Activated CD4-positive, alpha-beta T cell treated with anti-CD3 and anti-CD28 coated beads for 36 hours (primary cell): Measurements from ENCODE around the gene FIGNL2. TPM values are rescaled to one million over a fixed set of nuclear protein-coding genes. Genes with fewer than 3 reads are reported as not detected.

ENCODE experiments used
- ATAC-seq: fragments of 200-7000 bp; cut with Tn5 transposase; one replicate; pipeline ENCODE4 v1.10.0; 2021; ENCODE audit warnings: mild to moderate bottlenecking, moderate library complexity
- CTCF ChIA-PET: fragments of 350-600 bp; sonication (Branson Sonifier 250); formaldehyde crosslinking; loops from one replicate; lab custom pipeline; 2021; ENCODE audit warnings: antibody characterized with exemption; lab: Charles Lee
- POLR2A ChIA-PET: fragments of 350-600 bp; sonication (Branson Sonifier 250); formaldehyde crosslinking; loops from one replicate; lab custom pipeline; 2021; ENCODE audit warnings: antibody characterized with exemption, inconsistent platforms; lab: Charles Lee
- DNase-seq: peaks from one replicate; pipeline ENCODE4 v3.0.0-alpha.2; 2020
- H3K27ac Mint-ChIP-seq: one replicate; pipeline ENCODE4 v1.8.0; 2021; ENCODE audit warnings: mixed read lengths
- H3K27me3 Mint-ChIP-seq: one replicate; pipeline ENCODE4 v1.8.0; 2021; ENCODE audit warnings: mixed read lengths
- H3K36me3 Mint-ChIP-seq: one replicate; pipeline ENCODE4 v1.8.0; 2021; ENCODE audit warnings: low read depth, mixed read lengths
- H3K4me1 Mint-ChIP-seq: one replicate; pipeline ENCODE4 v1.8.0; 2021; ENCODE audit warnings: mixed read lengths
- H3K4me3 Mint-ChIP-seq: one replicate; pipeline ENCODE4 v1.8.0; 2021; ENCODE audit warnings: mild to moderate bottlenecking, moderate library complexity, mixed read lengths
- H3K9me3 Mint-ChIP-seq: one replicate; pipeline ENCODE4 v1.8.0; 2021; ENCODE audit warnings: low read depth, mixed read lengths
- intact Hi-C, 2 experiments: fragments of 100-400 bp; cut with DNase I in 1 of 2; cut with micrococcal nuclease in 1 of 2; formaldehyde crosslinking; loops; one replicate each; pipeline versions ENCODE4 v1.14.2 to v1.15.1; 2022 to 2024; cut with DNase I, micrococcal nuclease
- total RNA-seq, 2 experiments: library from RNA; stranded (reverse); gene quantifications; one replicate each; pipeline ENCODE4 v1.2.3, GENCODE V29; 2021

FIGNL2 gene
- total RNA-seq, 2 experiments from 2014 or later: 0.19 to 0.27 TPM

GRCh38 chr12:51844854-51845253 lies 3.7 kb downstream of the FIGNL2 start:
- POLR2A ChIA-PET: no interaction called here
- DNase-seq: no peak
- no peak overlapping the region for H3K27ac Mint-ChIP-seq
- peaks cover 9% of the 10 kb centered on the region for H3K4me1 Mint-ChIP-seq
- CTCF ChIA-PET: interaction anchor here (0.5 to 0.8 kb wide), 2 partner anchors 10 to 475 kb away, joined by 4 read pairs; no protein-coding TSS in a partner anchor
- no peak for ATAC-seq
- intact Hi-C loops: no loop called here
- H3K9me3 Mint-ChIP-seq: no peaks in the 10 kb centered on the region
- H3K4me3 Mint-ChIP-seq: no peak overlapping the region
- H3K27me3 Mint-ChIP-seq: peaks cover 33% of the 10 kb centered on the region
- H3K36me3 Mint-ChIP-seq: no peaks in the 10 kb centered on the region

- H3K27me3 Mint-ChIP-seq: peaks cover 26% of the 10 kb centered on the region
- no peak overlapping the region for H3K4me3 Mint-ChIP-seq
- ChIA-PET CTCF (interaction anchor here (0.6 to 1.0 kb wide), 2 partner anchors 18 to 1156 kb away, joined by 3 to 4 read pairs; no protein-coding TSS in a partner anchor), POLR2A (no interaction called here)
- intact Hi-C loops: no loop called here
- ATAC-seq (no peak), DNase-seq (no peak)
- no peaks in the 10 kb centered on the region for H3K36me3 Mint-ChIP-seq
- H3K9me3 Mint-ChIP-seq: no peaks in the 10 kb centered on the region
- peaks cover 5% of the 10 kb centered on the region for H3K4me1 Mint-ChIP-seq
- H3K27ac Mint-ChIP-seq: no peak overlapping the region
Measured at GRCh38 chr12:51841727-51842126, 6.8 kb downstream of the FIGNL2 start.

GRCh38 chr12:51840966-51841365 lies 7.6 kb downstream of the FIGNL2 start:
- ATAC-seq (no peak), DNase-seq (no peak)
- POLR2A ChIA-PET: no interaction called here
- no peak overlapping the region for H3K4me3 Mint-ChIP-seq
- H3K27me3 Mint-ChIP-seq: peaks cover 20% of the 10 kb centered on the region
- H3K27ac Mint-ChIP-seq: no peak overlapping the region
- intact Hi-C loops: no loop called here
- H3K4me1 Mint-ChIP-seq: peaks cover under 1% of the 10 kb centered on the region
- no peaks in the 10 kb centered on the region for H3K9me3 Mint-ChIP-seq
- CTCF ChIA-PET: interaction anchor here (0.6 to 1.0 kb wide), 2 partner anchors 10 to 17 kb away, joined by 3 to 4 read pairs; no protein-coding TSS in a partner anchor
- H3K36me3 Mint-ChIP-seq: no peaks in the 10 kb centered on the region

- ChIA-PET CTCF (interaction anchor here (0.7 kb wide), 1 partner anchor 484 kb away, joined by 3 read pairs; no protein-coding TSS in a partner anchor), POLR2A (interaction anchor here (0.6 kb wide), 1 partner anchor 34 kb away, joined by 3 read pairs; no protein-coding TSS in a partner anchor)
- H3K36me3 Mint-ChIP-seq: no peaks in the 10 kb centered on the region
- no peak overlapping the region for H3K4me3 Mint-ChIP-seq
- no peaks in the 10 kb centered on the region for H3K4me1 Mint-ChIP-seq
- DNase-seq: no peak
- no peak overlapping the region for H3K27ac Mint-ChIP-seq
- no peak for ATAC-seq
- peaks cover 8% of the 10 kb centered on the region for H3K27me3 Mint-ChIP-seq
- H3K9me3 Mint-ChIP-seq: no peaks in the 10 kb centered on the region
- intact Hi-C loops: no loop called here
Measured at GRCh38 chr12:51839310-51839947, 9.1 kb downstream of the FIGNL2 start.

- Mint-ChIP-seq H3K9me3 (no peaks in the 10 kb centered on the region), H3K27me3 (peaks cover 5% of the 10 kb centered on the region), H3K27ac (no peak overlapping the region), H3K4me3 (no peak overlapping the region), H3K36me3 (no peaks in the 10 kb centered on the region), H3K4me1 (no peaks in the 10 kb centered on the region)
- ATAC-seq (no peak), DNase-seq (no peak)
- ChIA-PET POLR2A (interaction anchor here (0.5 kb wide), 1 partner anchor 378 kb away, joined by 3 read pairs; no protein-coding TSS in a partner anchor), CTCF (no interaction called here)
- intact Hi-C loops: no loop called here
Measured at GRCh38 chr12:51838762-51839161, 9.8 kb downstream of the FIGNL2 start.

GRCh38 chr12:51838036-51838435 lies 10.5 kb downstream of the FIGNL2 start:
- no peaks in the 10 kb centered on the region for H3K36me3 Mint-ChIP-seq
- no peaks in the 10 kb centered on the region for H3K9me3 Mint-ChIP-seq
- CTCF ChIA-PET: interaction anchor here (0.7 kb wide), 1 partner anchor 188 kb away, joined by 5 read pairs; no protein-coding TSS in a partner anchor
- DNase-seq (no peak), ATAC-seq (no peak)
- intact Hi-C loops: no loop called here
- H3K4me1 Mint-ChIP-seq: peaks cover 3% of the 10 kb centered on the region
- no peak overlapping the region for H3K27ac Mint-ChIP-seq
- H3K4me3 Mint-ChIP-seq: no peak overlapping the region
- peaks cover 11% of the 10 kb centered on the region for H3K27me3 Mint-ChIP-seq
- POLR2A ChIA-PET: interaction anchor here (0.5 kb wide), 1 partner anchor 377 kb away, joined by 3 read pairs; no protein-coding TSS in a partner anchor

- Mint-ChIP-seq H3K36me3 (no peaks in the 10 kb centered on the region), H3K9me3 (no peaks in the 10 kb centered on the region), H3K4me1 (peaks cover 10% of the 10 kb centered on the region), H3K27ac (no peak overlapping the region), H3K27me3 (peaks cover 18% of the 10 kb centered on the region), H3K4me3 (no peak overlapping the region)
- intact Hi-C loops: no loop called here
- POLR2A ChIA-PET: no interaction called here
- ATAC-seq (no peak), DNase-seq (no peak)
- CTCF ChIA-PET: interaction anchor here (0.7 kb wide), 1 partner anchor 17 kb away, joined by 6 read pairs; no protein-coding TSS in a partner anchor
Measured at GRCh38 chr12:51837286-51837685, 11.2 kb downstream of the FIGNL2 start.

GRCh38 chr12:51836827-51837173 lies 11.7 kb downstream of the FIGNL2 start:
- DNase-seq: no peak
- no peak for ATAC-seq
- no peak overlapping the region for H3K27ac Mint-ChIP-seq
- intact Hi-C loops: no loop called here
- H3K9me3 Mint-ChIP-seq: no peaks in the 10 kb centered on the region
- H3K36me3 Mint-ChIP-seq: no peaks in the 10 kb centered on the region
- ChIA-PET CTCF (interaction anchor here (0.7 kb wide), 1 partner anchor 17 kb away, joined by 6 read pairs; no protein-coding TSS in a partner anchor), POLR2A (interaction anchor here (0.6 kb wide), 1 partner anchor 197 kb away, joined by 3 read pairs; no protein-coding TSS in a partner anchor)
- H3K27me3 Mint-ChIP-seq: peaks cover 20% of the 10 kb centered on the region
- peaks cover 12% of the 10 kb centered on the region for H3K4me1 Mint-ChIP-seq
- H3K4me3 Mint-ChIP-seq: no peak overlapping the region

- intact Hi-C loops: no loop called here
- Mint-ChIP-seq H3K4me3 (no peak overlapping the region), H3K36me3 (no peaks in the 10 kb centered on the region), H3K4me1 (peaks cover 12% of the 10 kb centered on the region), H3K27me3 (peaks cover 20% of the 10 kb centered on the region), H3K9me3 (no peaks in the 10 kb centered on the region), H3K27ac (no peak overlapping the region)
- no peak for ATAC-seq
- no peak for DNase-seq
- POLR2A ChIA-PET: interaction anchor here (0.6 kb wide), 1 partner anchor 197 kb away, joined by 3 read pairs; no protein-coding TSS in a partner anchor
- CTCF ChIA-PET: interaction anchor here (0.7 kb wide), 1 partner anchor 16 kb away, joined by 6 read pairs; no protein-coding TSS in a partner anchor
Measured at GRCh38 chr12:51836041-51836826, 12.3 kb downstream of the FIGNL2 start.

GRCh38 chr12:51834411-51834810 lies 14.1 kb downstream of the FIGNL2 start:
- Mint-ChIP-seq H3K9me3 (no peaks in the 10 kb centered on the region), H3K36me3 (no peaks in the 10 kb centered on the region), H3K4me3 (no peak overlapping the region), H3K27ac (no peak overlapping the region), H3K4me1 (peaks cover 12% of the 10 kb centered on the region), H3K27me3 (peaks cover 20% of the 10 kb centered on the region)
- POLR2A ChIA-PET: no interaction called here
- CTCF ChIA-PET: interaction anchor here (0.7 kb wide), 1 partner anchor 186 kb away, joined by 4 read pairs; no protein-coding TSS in a partner anchor
- no peak for DNase-seq
- ATAC-seq: no peak
- intact Hi-C loops: no loop called here

- ATAC-seq (no peak), DNase-seq (no peak)
- Mint-ChIP-seq H3K4me3 (no peak overlapping the region), H3K27ac (no peak overlapping the region), H3K27me3 (peaks cover 20% of the 10 kb centered on the region), H3K36me3 (no peaks in the 10 kb centered on the region), H3K4me1 (peaks cover 14% of the 10 kb centered on the region), H3K9me3 (no peaks in the 10 kb centered on the region)
- ChIA-PET CTCF (interaction anchor here (1.0 kb wide), 1 partner anchor 89 kb away, joined by 3 read pairs; no protein-coding TSS in a partner anchor), POLR2A (no interaction called here)
- intact Hi-C loops: no loop called here
Measured at GRCh38 chr12:51833448-51834227, 14.9 kb downstream of the FIGNL2 start.
